Left lung (tissue), 10 donors: ENCODE data around the gene UROD. TPM values are rescaled to one million over a fixed set of nuclear protein-coding genes. Genes with fewer than 3 reads are reported as not detected.

Experiments
- ATAC-seq: fragments of 200-7000 bp; cut with Tn5 transposase; one replicate; pipeline ENCODE4 v1.9.1; 2020; ENCODE audit warnings: moderate library complexity
- DNase-seq, 4 donors: peaks; one replicate each; pipeline ENCODE4 v3.0.0-alpha.2; 2013 to 2020
- H3K27ac ChIP-seq, 2 donors: fragments of 200-600 bp; sonication (generic) in 1 of 2; one replicate each; pipeline versions ENCODE4 v1.5.0 to v1.8.0; 2020 to 2021
- H3K27me3 ChIP-seq, 2 donors: fragments of 200-600 bp; sonication (generic) in 1 of 2; one replicate each; pipeline versions ENCODE4 v1.5.0 to v1.8.0; 2020 to 2021
- H3K36me3 ChIP-seq, 2 donors: fragments of 200-600 bp; sonication (generic) in 1 of 2; one replicate each; pipeline versions ENCODE4 v1.5.0 to v1.8.0; 2020 to 2021
- H3K4me1 ChIP-seq, 2 donors: fragments of 200-600 bp; one replicate each; pipeline ENCODE4 v1.8.0; 2021
- H3K4me3 ChIP-seq, 2 donors: fragments of 200-600 bp; sonication (generic) in 1 of 2; one replicate each; pipeline versions ENCODE4 v1.5.0 to v1.8.0; 2020 to 2021; ENCODE audit warnings: mild to moderate bottlenecking in 1 of 2
- H3K9me3 ChIP-seq, 2 donors: fragments of 200-600 bp; sonication (generic) in 1 of 2; one replicate each; pipeline versions ENCODE4 v1.5.0 to v1.8.0; 2020 to 2021
- CTCF ChIP-seq, 2 donors: fragments of 200-600 bp; sonication (generic) in 1 of 2; IDR thresholded peaks; one replicate each; pipeline versions ENCODE4 v1.5.0 to v1.8.0; 2021; ENCODE audit warnings: antibody characterized with exemption in 2 of 2
- intact Hi-C, 2 donors: fragments of 100-400 bp; cut with DNase I; formaldehyde crosslinking; loops; one replicate each; pipeline versions ENCODE4 v1.11.2 to v1.14.2; 2022
- polyA plus RNA-seq, 6 donors: library from polyadenylated mRNA; unstranded; fragments of 120-200 nt; gene quantifications; one replicate each; pipeline ENCODE4 v1.2.1, GENCODE V29; 2013; ENCODE audit not compliant: insufficient read length in 6 of 6
- total RNA-seq, 2 donors: library from RNA; stranded (reverse); fragmentation: NEBNext Ultra II Directional; extraction: Animal tissue kit (Norgen Biotek cat#: 25700); gene quantifications; one replicate each; pipeline ENCODE4 v1.2.1, GENCODE V29; 2021
- donor health status: DM: no; HTN: yes; CAD: no.
- donor health status: DM: no; HTN: no; CAD: no.

The UROD gene
- total and polyA plus RNA-seq, 8 donors = 65.2 to 102 (median 89.8) TPM

DNA sequence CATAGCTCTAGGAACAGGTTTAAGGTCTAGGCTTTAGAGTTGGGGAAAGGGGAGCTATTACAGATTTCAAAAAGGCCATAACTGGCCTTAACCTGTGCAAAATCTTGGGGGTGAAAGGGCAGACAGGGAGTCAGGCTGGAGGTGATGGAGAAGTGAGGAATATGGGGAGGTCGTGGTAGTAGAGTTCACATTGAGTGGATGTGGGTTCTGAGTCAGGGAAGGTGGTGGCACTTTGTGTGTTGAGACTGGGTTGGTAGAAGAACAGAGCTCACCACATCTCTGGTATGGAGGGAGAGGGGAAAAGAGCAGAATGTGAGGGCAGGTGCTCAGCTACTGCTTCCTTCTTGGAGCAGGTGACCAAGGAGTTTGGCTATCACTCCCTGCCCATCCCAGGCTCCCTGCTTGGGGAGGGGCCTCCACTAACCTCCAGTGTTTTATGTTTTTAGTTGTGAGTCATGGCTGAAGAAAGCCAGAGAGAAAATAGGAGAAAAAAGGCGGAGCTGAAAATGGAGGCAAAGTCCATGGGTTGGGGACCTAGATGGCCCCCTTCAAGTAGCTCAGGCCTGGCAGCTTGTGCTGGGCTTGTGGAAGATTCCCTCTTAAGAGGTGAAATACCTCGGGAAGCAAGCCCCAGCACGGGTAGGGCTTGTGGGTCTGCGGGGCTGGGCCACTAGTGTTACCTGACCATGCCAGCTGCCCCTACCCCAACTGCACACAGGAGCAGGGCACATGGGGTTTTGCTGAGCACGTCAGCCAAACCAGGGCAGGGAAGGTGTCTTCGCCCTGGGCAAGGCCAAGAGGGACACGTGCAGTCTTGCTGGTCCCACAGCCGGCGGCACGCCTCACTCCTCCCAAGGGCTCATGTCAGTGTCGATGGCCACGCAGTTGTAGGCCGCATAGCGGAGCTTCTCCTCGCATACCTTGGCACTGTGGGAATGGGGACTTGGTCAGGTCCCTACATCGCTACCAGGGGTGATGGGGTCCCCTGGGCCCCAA lies 9.1 kb upstream of the UROD start:
- ATAC-seq (no peak), DNase-seq (no peak)
- H3K4me3 ChIP-seq = no peak overlapping the region
- H3K27ac ChIP-seq = no peak overlapping the region
- peaks cover 0 to 65% of the 10 kb centered on the region in 2 donors for H3K36me3 ChIP-seq
- H3K9me3 ChIP-seq = no peaks in the 10 kb centered on the region
- H3K4me1 ChIP-seq = peaks cover 0 to 5% of the 10 kb centered on the region in 2 donors
- TF ChIP-seq CTCF (IDR thresholded peaks at IDR 0.05) = no peak
- intact Hi-C loops = no loop called here
- H3K27me3 ChIP-seq = no peaks in the 10 kb centered on the region

DNA sequence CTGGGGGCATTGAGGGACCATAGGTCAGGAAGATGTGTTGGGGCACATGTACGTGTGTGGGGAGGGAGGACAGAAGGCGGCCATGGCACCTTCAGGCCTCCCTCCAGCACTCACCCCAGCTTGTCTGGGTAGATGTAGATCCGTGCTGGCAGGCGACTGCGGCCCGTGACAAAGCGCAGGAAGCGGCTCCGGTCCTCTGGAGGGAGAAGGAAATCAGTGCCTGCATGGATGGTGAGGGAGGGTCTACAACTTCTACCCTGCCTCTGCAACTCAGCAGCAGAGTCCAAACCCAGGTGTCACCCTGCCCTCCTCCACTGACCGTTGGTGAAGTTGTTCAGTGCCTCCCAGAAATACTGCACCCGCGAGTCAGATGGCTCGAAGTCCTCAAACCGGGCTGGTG lies 8.3 kb upstream of the UROD start:
- DNase-seq = no peak

DNA sequence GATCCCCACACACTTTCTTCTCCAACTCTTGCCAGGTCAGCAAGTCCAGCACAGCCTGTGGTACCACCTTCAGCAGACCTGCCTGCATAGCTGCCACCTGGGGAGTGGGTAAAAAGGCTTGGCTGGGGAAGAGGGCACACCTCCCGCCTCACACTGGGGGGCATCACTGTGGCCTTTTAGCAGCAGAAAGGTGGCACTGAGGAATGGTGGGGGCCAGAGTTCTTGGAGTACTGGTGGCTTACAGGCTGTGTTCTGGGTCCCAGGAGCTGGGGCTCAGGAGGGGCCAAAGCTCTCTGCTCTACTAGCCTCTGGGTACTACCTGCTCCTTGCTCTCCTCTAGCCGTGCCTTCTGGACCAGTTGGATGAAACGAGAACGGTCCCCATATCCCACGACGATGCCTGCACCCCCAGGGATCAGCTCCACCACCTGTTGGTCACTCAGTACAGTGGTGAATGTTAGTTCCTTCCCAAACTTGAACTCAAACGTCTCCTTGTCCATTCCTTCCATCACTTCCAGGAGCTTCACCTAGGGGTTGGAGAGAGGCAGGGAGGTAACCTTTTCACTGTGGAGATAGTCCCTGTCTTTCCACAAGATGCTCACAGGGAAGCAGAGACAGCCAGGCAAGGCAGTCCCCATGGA lies 7.7 kb upstream of the UROD start:
- Histone ChIP-seq H3K4me3 (no peak overlapping the region), H3K36me3 (peaks cover 0 to 80% of the 10 kb centered on the region in 2 donors), H3K9me3 (no peaks in the 10 kb centered on the region), H3K27me3 (no peaks in the 10 kb centered on the region), H3K27ac (no peak overlapping the region), H3K4me1 (peaks cover 0 to 10% of the 10 kb centered on the region in 2 donors)
- no peak for TF ChIP-seq CTCF (IDR thresholded peaks at IDR 0.05)
- intact Hi-C loops = no loop called here
- no peak for DNase-seq
- no peak for ATAC-seq

More for the DNA sequence above, 8.3 kb upstream of the UROD start:
- Histone ChIP-seq H3K4me1 (peaks cover 0 to 5% of the 10 kb centered on the region in 2 donors), H3K4me3 (no peak overlapping the region), H3K27ac (no peak overlapping the region), H3K36me3 (peaks cover 0 to 73% of the 10 kb centered on the region in 2 donors), H3K9me3 (no peaks in the 10 kb centered on the region), H3K27me3 (no peaks in the 10 kb centered on the region)
- ATAC-seq = no peak
- intact Hi-C loops = no loop called here
- TF ChIP-seq CTCF (IDR thresholded peaks at IDR 0.05) = no peak

DNA sequence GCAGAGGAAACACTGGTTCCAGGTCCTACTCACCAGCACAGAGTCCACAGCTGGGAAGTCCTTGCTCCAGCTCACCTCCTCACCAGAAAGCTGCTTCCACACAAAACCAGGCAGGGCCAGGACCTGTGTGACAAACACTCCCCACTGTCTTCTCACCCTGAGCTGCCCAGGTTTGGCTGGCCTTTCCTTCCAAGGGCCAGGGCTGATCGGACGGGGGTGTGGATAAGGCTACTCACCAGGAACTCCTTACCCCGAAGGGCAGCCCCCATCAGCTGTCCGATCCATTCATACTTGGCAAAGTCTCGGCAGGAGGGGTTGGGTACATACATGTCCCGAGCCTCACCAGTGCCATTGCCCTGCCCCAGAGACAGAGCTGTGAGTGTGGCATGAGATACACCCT lies 6.3 kb upstream of the UROD start:
- no peak overlapping the region for H3K27ac ChIP-seq
- H3K4me3 ChIP-seq = no peak overlapping the region
- no peak for TF ChIP-seq CTCF (IDR thresholded peaks at IDR 0.05)
- H3K4me1 ChIP-seq = peaks cover 7 to 20% of the 10 kb centered on the region in 2 donors
- ATAC-seq = no peak
- H3K27me3 ChIP-seq = no peaks in the 10 kb centered on the region
- H3K9me3 ChIP-seq = no peaks in the 10 kb centered on the region
- H3K36me3 ChIP-seq = peaks cover 0 to 83% of the 10 kb centered on the region in 2 donors
- intact Hi-C loops = no loop called here
- no peak for DNase-seq

- ATAC-seq = no peak
- H3K4me3 ChIP-seq = no peak overlapping the region
- no peak for DNase-seq
- H3K9me3 ChIP-seq = no peaks in the 10 kb centered on the region
- H3K4me1 ChIP-seq = peaks cover 12 to 27% of the 10 kb centered on the region in 2 donors
- intact Hi-C loops = no loop called here
- no peak for TF ChIP-seq CTCF (IDR thresholded peaks at IDR 0.05)
- no peaks in the 10 kb centered on the region for H3K27me3 ChIP-seq
- peaks cover 0 to 74% of the 10 kb centered on the region in 2 donors for H3K36me3 ChIP-seq
- no peak overlapping the region for H3K27ac ChIP-seq
These were observed 4.7 kb upstream of the UROD start for GRCh38 chr1:45007311-45007710.
